Tibial nerve (tissue), 4 donors: ENCODE results near the gene RPS6KA2.

Source experiments
- CTCF ChIP-seq, 5 experiments: fragments of 200-600 bp in 3 of 5; fragments of 450-650 bp in 2 of 5; sonication (generic) in 3 of 5; IDR thresholded peaks; one replicate each; pipeline ENCODE4 v1.5.1; 2016 to 2019; ENCODE audit warnings: antibody characterized with exemption in 5 of 5, mild to moderate bottlenecking in 3 of 5, moderate library complexity in 2 of 5
- EP300 ChIP-seq, 2 donors: sonication (generic); formaldehyde crosslinking; IDR thresholded peaks; one replicate each; pipeline ENCODE4 v1.6.1; 2017; ENCODE audit warnings: antibody characterized with exemption in 2 of 2, mild to moderate bottlenecking in 1 of 2
- POLR2A ChIP-seq, 2 donors: fragments of 450-650 bp; IDR thresholded peaks; one replicate each; pipeline ENCODE4 v1.6.1; 2017; ENCODE audit warnings: antibody characterized with exemption in 2 of 2, mild to moderate bottlenecking in 2 of 2, moderate library complexity in 2 of 2

DNA sequence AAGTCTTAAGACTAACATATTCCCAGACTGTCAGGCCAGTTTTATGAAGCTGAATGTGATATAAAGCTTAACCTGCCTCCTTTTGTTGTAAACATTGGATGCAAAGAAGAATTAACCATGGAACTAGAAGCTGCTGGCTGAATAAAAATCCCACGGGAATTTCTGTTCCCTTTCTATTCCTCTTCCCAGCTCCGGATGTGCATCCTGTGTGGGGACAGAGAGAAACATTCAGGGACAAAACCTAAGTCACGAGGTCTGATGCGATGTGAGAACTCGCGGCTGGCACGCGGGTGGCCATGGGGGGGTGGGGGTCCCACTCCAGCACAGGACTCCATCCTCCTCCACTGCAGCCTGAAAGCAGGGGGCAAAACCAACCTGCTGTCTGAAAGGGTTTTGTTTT is 72.7 kb downstream of the RPS6KA2 start:
- no peak for TF ChIP-seq CTCF (IDR thresholded peaks at IDR 0.05)
- TF ChIP-seq POLR2A (IDR thresholded peaks at IDR 0.05) = no peak
- TF ChIP-seq EP300 (IDR thresholded peaks at IDR 0.05) = peak in 1 of 2 donors; percentile 10
